Fibroblast of skin of abdomen (primary cell): ENCODE data around the gene MTARC2.

ENCODE experiments used
- DNase-seq: peaks from one replicate; pipeline ENCODE4 v3.0.0-alpha.2; 2013

Gene MTARC2

DNA sequence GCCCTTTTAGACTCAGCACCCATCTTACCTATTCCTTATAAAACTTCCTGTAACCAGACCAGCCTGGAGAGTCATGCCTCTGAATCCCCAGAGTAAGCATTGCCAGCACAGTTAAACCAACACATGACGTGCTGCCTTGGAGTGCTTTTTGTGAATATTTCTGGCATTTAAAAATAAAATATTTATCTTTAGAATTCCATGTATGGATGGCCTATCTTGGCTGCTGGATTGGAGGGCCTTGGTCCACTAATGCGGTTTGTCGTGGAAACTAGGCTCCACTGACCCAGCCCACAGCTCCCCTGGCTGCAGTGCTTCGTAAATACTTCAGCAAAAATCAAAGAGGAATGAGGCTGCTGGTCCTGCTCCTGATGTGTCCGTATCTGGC, 56.1 kb downstream of the MTARC2 start:
- DNase-seq = no peak

- DNase-seq = no peak
These were observed 58.3 kb downstream of the MTARC2 start for GRCh38 chr1:220806408-220806807.

- no peak for DNase-seq
These were observed 59.6 kb downstream of the MTARC2 start for GRCh38 chr1:220807726-220808125.

DNA sequence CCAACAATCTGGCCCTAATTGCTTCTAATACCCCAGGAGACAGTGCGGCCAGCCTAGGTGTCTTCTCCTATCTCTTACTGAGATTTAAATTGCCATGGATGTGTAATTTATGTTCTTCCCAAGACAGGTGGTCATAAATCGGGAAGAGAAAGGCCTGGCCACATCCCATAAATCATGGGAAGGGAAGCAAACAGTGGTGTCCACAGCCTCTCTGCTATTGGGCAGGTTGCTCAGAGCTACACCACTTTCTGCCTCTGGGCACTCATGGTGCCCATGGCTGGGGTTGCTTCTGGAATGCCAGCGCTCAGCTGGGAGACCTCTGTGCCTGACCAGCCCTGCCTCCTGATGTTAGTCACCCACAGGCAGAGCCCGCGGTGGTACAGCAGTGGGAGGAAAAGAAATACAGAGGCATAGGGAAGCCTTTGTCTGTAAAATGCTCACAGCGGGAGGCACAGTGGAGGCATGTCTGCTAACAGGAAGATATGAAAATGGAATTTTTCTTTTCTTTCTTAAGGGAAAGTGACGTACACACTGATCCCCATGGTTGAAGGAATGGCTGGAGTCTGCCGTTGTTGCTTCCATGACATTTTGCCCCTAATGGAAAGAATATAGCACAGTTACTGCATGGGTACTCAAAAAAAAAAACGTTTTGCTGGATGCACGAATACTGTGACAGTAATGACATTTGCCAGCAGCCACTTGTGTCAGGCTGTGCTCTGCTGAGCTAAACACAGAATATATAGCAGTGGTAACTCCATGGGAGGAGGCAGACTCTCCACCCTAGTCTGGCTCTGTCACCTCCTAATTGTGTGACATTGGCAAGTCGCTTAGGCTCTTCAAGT, 60.4 kb downstream of the MTARC2 start:
- no peak for DNase-seq

- DNase-seq = no peak
These were observed 61.0 kb downstream of the MTARC2 start for GRCh38 chr1:220809187-220809550.

DNA sequence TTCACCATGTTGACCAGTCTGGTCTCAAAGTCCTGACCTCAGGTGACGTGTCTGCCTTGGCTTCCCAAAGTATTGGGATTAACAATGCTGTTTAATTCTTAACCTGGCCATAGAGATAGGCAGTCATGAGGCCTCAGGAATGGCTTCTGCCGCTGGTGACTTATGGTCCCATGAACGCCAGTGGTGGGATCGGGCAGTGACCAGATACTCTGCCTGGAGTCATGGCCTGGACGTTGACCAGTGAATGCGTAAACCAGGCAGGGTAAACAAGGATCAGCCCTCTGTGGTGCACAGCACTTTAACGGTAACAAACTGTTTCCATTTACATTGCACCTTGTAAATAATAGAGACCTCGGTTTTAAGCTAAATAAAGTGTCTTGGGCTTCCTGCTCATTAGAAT, 61.6 kb downstream of the MTARC2 start:
- DNase-seq = no peak

DNA sequence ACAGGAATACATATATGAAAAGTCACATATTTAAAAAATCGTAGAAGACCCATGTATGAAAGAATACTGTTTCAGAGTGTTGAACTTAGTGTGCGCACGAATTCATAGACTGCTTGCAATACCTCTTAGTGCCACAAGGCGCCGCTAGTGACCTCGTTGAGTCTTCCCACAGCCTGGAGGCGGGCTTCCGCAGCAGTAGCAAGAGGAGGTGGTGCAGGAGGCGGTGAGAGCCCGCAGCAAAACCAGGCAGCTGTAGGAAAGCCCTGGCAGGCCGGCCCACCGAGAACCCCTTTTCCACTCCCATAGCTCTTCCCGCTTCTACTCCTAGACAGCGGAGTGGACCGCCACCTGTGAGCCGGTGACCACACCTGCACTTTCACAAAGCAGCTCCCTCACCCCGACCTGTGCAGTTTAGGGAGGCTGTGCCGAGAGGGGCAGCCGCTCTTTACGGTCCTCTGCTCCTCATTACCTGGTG, 62.1 kb downstream of the MTARC2 start:
- DNase-seq = peak; percentile 82

DNA sequence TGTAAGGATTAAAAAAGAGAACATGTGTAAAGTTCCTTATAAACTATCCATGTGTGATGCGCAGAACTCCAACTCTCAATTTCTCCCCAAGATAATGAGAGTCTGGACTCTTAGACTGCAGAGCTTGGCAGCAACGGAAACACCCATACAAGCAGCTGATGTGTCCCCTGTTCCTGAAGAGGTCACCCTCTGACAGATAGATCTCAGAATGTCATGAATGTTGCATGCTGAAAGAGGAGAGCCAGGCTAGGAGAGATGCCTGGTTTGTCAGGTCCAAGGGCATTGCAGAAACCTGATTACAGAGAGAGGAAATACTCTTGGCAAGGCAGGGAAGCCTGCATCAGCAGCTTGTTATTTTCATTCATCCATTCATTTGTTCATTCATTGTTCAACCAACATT, 62.8 kb downstream of the MTARC2 start:
- no peak for DNase-seq

DNA sequence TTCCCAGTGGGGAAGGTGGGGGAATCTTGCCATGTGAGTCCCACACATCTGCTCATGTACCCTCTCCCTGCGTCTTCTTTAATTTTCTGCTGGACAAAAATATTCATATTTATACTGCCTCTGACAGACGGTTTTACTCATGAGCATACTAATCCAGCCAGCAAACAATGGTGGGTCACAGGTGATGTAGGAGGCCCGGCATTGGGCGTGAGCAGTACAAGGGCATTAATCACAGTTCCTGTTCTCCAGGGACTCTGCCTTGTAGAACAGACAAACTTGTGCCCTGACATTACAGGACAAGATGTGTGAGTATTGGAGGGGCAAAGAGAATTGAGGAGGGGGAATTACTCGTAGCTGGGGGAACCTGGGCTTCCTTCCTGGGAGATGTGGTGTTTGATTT, 63.6 kb downstream of the MTARC2 start:
- no peak for DNase-seq

- DNase-seq = no peak
These were observed 64.2 kb downstream of the MTARC2 start for GRCh38 chr1:220812308-220812707.

DNA sequence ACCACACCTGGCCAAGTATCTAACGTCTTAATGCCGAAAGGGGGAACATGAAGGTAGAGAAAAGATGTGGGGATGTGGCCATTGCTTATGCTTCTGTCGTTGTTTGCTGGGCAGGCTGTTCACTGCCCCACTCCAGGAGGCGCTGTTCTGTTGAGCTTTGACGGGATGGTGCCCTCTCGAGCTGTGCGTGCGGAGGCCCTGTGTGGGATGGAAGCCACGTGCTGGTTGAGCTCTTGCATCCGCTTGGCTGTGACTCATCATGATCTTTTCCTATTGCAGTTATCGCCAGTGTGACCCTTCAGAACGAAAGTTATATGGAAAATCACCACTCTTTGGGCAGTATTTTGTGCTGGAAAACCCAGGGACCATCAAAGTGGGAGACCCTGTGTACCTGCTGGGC, 64.9 kb downstream of the MTARC2 start:
- no peak for DNase-seq

DNA sequence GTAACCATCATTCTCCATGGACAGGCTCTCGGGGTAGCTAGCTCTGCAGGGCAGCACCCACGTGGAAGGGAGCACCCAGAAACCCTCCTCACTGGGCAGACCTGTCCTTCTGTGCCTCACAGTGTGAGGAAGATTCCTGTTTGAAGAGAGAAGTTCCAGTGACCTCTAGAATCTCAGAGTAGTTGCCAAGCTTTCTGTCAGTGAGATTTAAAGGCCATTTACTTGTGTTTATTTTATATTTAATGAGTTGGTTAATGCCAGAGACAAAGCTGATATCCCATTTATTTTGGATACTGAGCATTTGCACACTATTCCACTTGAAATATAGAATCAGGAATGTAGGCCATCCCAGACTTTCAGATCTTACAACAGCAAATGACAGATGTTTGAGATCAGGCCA, 67.3 kb downstream of the MTARC2 start:
- DNase-seq = no peak

- DNase-seq = peak; percentile 53
These were observed 69.8 kb downstream of the MTARC2 start for GRCh38 chr1:220817907-220818306.

GRCh38 chr1:220818421-220819173, 70.5 kb downstream of the MTARC2 start:
- peak; percentile 93 for DNase-seq

DNA sequence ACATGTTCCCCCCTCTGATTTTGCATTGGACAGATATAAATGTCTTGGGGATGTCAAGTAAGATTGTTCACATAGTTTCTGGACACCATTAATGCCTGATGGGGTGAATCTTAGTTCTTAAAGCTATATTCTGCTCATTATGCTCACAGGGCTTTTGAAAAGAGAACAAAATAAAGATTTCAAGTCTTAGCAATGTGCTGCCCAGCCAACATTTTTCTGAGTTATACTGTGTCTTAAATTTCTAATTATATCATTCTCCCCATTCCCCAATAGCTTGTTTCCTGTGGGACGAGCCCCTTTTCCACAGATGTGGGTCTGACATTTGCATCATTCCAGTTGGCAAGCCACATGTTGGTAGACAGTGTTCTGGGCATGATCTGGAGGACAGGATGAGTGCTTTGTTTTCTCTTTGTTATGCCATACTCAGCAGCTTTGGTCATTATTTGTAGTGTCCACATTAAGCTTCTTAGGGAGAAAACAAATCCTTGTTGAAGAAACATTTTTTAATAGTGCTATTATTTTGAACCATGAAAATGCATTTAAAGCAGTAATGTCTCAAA, 71.4 kb downstream of the MTARC2 start:
- no peak for DNase-seq

DNA sequence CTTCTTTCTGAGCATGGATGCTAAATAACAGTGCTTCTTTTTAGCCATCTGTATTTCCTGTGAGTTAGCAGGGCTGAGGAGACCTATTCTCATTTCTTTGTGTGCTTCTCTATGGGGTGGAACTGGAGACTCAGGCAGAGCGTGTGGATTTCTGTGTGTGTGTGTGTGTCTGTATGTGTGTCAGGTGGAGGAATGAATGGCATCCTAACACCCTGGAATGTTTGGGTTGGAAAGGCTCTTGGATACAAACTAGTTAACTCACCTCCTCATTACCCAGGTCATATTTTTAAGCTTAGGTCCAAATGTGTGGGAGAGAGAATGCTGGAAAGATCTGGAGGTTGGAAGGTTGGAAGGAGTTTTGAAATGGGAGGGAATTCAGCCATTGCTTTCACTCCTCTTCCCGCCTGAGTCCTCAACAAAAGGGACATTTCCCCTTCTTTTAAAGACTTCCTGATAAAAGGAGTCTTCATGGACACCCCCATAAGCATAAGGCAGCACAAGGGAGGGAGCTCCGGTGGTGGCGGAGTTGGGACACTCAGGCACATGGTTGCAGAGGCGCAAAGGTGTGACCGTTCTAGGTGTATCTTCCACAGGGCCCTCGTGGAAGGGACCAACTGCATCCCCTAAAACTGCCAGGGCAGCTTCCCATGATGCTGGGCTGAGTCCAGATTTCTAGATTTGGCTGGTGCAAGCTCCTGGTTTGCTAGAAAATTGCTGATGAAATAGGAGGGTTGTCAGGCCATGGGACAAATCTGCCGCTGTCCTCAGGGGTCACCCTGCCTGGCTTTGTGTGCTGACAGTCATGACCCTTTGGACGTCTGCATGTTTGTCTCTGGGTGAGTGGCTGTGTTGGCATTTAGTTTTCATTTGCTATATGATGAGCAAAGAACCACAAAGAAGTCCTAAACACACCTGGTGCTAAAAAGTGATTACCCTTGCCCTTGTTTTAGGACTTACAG, 76.2 kb downstream of the MTARC2 start:
- DNase-seq = peak; percentile 67

DNA sequence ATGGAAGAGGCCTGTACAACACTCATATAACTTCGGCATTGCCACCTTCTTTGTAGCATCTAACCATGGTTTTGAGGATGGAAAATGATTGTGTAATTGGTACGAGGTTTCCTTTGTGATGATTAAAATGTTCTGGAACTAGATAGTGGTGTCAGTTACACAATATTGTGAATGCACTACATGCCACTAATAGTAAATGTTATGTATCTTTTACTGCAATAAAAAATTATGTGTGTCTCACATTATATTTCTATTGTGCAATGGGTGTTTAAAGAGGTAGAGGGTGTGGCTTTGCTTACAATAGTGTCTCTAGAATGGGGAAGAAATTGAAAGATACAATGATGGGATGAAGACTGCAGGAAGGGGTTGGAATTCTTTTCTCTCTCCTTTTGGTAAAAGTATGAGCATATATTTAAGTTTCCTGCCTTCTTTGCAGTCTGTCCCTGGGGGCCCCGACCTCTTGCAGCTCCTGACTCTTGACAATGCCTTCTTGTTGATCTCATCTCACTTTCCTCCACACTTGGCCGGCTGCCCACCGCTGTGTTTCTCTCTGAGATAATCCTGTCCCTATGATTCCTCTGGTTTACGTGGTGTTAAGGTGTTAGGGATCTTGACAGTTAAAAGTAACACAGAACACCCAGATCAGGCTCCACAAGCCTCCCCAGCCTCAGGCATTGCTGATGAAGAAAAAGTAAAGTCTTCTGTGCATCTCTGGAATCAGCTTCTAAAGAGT, 77.9 kb downstream of the MTARC2 start:
- no peak for DNase-seq

- DNase-seq = no peak
These were observed 78.6 kb downstream of the MTARC2 start for GRCh38 chr1:220826729-220827128.

DNA sequence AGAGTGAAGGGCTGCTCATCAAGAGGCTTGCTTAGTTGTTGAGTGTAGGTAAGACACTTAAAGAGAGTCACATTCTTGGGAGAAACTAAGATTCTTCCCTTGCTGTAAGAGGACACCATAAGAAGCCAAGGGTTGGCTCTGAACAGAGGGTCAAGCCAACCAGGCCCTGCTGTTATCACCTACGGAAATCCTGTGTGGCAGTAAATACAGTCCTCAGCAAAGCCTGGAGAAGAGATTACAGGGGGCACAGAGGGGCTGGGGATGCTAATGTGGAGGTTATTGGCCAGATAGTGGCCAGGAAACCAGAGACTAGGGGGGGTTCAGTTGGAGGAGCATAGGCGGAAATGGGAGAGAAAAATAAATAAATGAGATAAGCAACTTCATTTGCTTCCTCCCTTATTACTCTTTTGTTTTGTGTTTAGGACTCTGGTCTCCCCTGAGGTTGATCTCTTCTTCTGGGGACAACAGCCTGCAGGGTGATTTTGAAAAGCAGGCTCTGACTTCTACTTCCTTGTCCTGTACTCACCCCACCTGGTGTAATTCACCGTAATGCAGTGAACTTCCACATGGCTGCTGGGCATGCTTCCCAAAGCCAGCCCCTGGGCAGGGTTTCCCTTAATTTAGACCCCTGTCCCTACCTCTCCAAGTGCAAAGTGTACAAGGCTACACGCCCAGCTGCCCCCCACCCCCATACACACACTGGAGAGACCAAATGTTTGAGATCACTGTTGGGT, 79.5 kb downstream of the MTARC2 start:
- DNase-seq = no peak

GRCh38 chr1:220828179-220828490, 80.0 kb downstream of the MTARC2 start:
- DNase-seq = no peak

DNA sequence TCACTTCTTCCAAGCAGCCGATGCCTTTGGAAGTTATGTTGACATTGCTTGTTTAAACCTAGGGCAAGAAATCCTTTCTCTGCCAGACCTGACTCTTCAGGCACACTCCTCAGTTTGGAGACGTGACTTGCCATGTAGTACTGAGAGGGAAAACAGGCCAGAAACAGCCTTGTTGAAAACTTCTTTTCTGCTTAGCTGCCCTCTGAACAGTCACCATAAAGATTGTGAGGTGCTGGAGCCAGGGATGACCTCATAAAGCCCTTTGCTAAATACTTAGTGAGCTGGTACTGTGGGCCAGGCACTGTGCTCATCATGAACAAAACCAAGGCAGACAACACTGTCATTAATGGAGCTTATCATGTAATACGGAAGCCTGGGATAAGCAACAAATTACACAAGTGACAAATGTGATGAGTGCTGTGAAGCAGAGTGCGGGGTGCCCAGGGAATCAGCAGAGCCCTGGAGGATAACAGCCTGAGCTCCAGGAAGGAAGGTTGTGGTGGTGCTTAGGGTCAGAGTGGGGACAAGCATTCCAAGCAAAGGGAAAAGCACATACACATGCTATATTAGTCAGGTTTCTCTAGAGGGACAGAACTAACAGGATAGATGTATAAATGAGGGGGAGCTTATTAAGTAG, 80.9 kb downstream of the MTARC2 start:
- DNase-seq = no peak
